GM12878 (cell line): ENCODE data around the gene ENGASE. TPM values are rescaled to one million over a fixed set of nuclear protein-coding genes. Genes with fewer than 3 reads are reported as not detected.

Source experiments
- ATAC-seq: fragments of 200-7000 bp; cut with Tn5 transposase; 3 replicates; pipeline ENCODE4 v1.9.1; 2020; ENCODE audit warnings: mild to moderate bottlenecking, moderate library complexity
- BruUV-seq: library from RNA; stranded (reverse); fragments of 400-500 nt; replicated peaks from 2 replicates; lab custom pipeline; 2021; lab: Mats Ljungman, UMichigan
- CTCF ChIA-PET: fragments of 300-600 bp; sonication (Branson Sonifier 250); formaldehyde crosslinking; extraction: SDS; loops from one replicate; lab custom pipeline; 2021; ENCODE audit warnings: inconsistent platforms; lab: Yijun Ruan, JAX
- POLR2A ChIA-PET: fragments of 350-600 bp; formaldehyde crosslinking; extraction: SDS; loops from one replicate; lab custom pipeline; 2021; ENCODE audit warnings: inconsistent platforms; lab: Charles Lee
- RAD21 ChIA-PET: fragments of 300-600 bp; sonication (Branson Sonifier 250); formaldehyde crosslinking; loops from one replicate; lab custom pipeline; 2023; ENCODE audit warnings: antibody characterized with exemption; ENCODE audit not compliant: unreplicated experiment; lab: Charles Lee
- SMC1A ChIA-PET: fragments of 300-600 bp; sonication (Branson Sonifier 250); formaldehyde crosslinking; loops from one replicate; lab custom pipeline; 2023; ENCODE audit not compliant: unreplicated experiment, uncharacterized antibody; lab: Charles Lee
- DNase-seq: peaks from one replicate; pipeline ENCODE4 v3.0.0-alpha.2; 2011; ENCODE audit warnings: low read depth, low spot score
- FAIRE-seq: peaks from 3 replicates; lab custom pipeline; 2011; peaks lifted over from hg19 to GRCh38; lab: Jason Lieb, UNC
- H2AFZ ChIP-seq: 2 replicates; pipeline ENCODE4 v1.6.0; 2011; ENCODE audit warnings: low read depth, low read length, control low read depth; ENCODE audit not compliant: control insufficient read depth
- H3K27ac ChIP-seq: 2 replicates; pipeline ENCODE4 v1.5.1; 2011; ENCODE audit warnings: control low read depth; ENCODE audit not compliant: control insufficient read depth, insufficient read depth
- H3K27me3 ChIP-seq, 2 experiments: replicated peaks in 1 of 2; 2 replicates each; pipeline versions ENCODE4 v1.6.0 to v1.6.1; 2011; ENCODE audit warnings: low read length in 1 of 2; ENCODE audit not compliant: control insufficient read depth in 2 of 2, insufficient read depth in 2 of 2
- H3K36me3 ChIP-seq, 2 experiments: 2 replicates each; pipeline ENCODE4 v1.5.1; 2011; ENCODE audit warnings: low read length in 1 of 2; ENCODE audit not compliant: control insufficient read depth in 2 of 2, insufficient read depth in 2 of 2
- H3K4me1 ChIP-seq: 2 replicates; pipeline ENCODE4 v1.6.1; 2011; ENCODE audit warnings: mild to moderate bottlenecking, low read length, moderate library complexity, mixed read lengths; ENCODE audit not compliant: control insufficient read depth, insufficient read depth
- H3K4me2 ChIP-seq: 2 replicates; pipeline ENCODE4 v1.6.0; 2011; ENCODE audit warnings: control low read depth; ENCODE audit not compliant: control insufficient read depth, insufficient read depth
- H3K4me3 ChIP-seq: fragments of 200-600 bp; sonication (generic); 2 replicates; pipeline ENCODE4 v1.5.1; 2016
- H3K79me2 ChIP-seq: 2 replicates; pipeline ENCODE4 v1.6.0; 2011; ENCODE audit warnings: low read length; ENCODE audit not compliant: control insufficient read depth, insufficient read depth
- H3K9ac ChIP-seq: 2 replicates; pipeline ENCODE4 v1.8.0; 2011; ENCODE audit warnings: low read length, control low read depth, mixed read lengths; ENCODE audit not compliant: control insufficient read depth, insufficient read depth
- H3K9me3 ChIP-seq: replicated peaks from 3 replicates; pipeline ENCODE4 v1.5.1; 2011; ENCODE audit warnings: mild to moderate bottlenecking, low read length; ENCODE audit not compliant: control insufficient read depth, insufficient read depth
- H4K20me1 ChIP-seq: 2 replicates; pipeline ENCODE4 v1.6.0; 2011; ENCODE audit not compliant: control insufficient read depth, insufficient read depth
- IRF5 ChIP-seq: fragments of 450-650 bp; IDR thresholded peaks from 2 replicates; pipeline ENCODE4 v1.6.1; 2017; ENCODE audit warnings: borderline replicate concordance
- KLF5 ChIP-seq: fragments of 450-650 bp; IDR thresholded peaks from 2 replicates; pipeline ENCODE4 v1.6.1; 2014; ENCODE audit warnings: mild to moderate bottlenecking; ENCODE audit not compliant: partially characterized antibody
- NFYB ChIP-seq: IDR thresholded peaks from 2 replicates; pipeline ENCODE4 v1.6.1; 2011; ENCODE audit warnings: low read depth, mild to moderate bottlenecking, low read length, improper control_type of control experiment, moderate library complexity; ENCODE audit not compliant: insufficient read depth
- RUNX3 ChIP-seq: IDR thresholded peaks from 2 replicates; pipeline ENCODE4 v1.6.1; 2012; ENCODE audit warnings: low read length, inconsistent platforms
- SMAD1 ChIP-seq: fragments of 450-650 bp; IDR thresholded peaks from 2 replicates; pipeline ENCODE4 v1.6.1; 2018; ENCODE audit warnings: mild to moderate bottlenecking, low read depth; ENCODE audit not compliant: partially characterized antibody
- SMAD5 ChIP-seq: IDR thresholded peaks from 2 replicates; pipeline ENCODE4 v1.6.1; 2016; ENCODE audit warnings: antibody characterized with exemption, low read depth
- STAT3 ChIP-seq: IDR thresholded peaks from 2 replicates; pipeline ENCODE4 v1.6.1; 2011; ENCODE audit warnings: low read depth, low read length, improper control_type of control experiment
- TAF1 ChIP-seq: IDR thresholded peaks from 2 replicates; pipeline ENCODE4 v1.6.1; 2011; ENCODE audit warnings: mild to moderate bottlenecking, low read depth, low read length, borderline replicate concordance
- WGBS: methylation state at CpG from one replicate; pipeline ENCODE4 v1.1.6; 2016; ENCODE audit warnings: low lambda C conversion rate; ENCODE audit not compliant: insufficient replicate concordance, insufficient coverage; ENCODE audit errors: missing lambda C conversion rate; 5-methylcytosine and 5-hydroxymethylcytosine counted together
- in situ Hi-C: fragments of 300-500 bp; cut with MboI; formaldehyde crosslinking; loops from 9 replicates; pipeline ENCODE4 v1.14.3; 2018; ENCODE audit warnings: mixed read lengths
- intact Hi-C: fragments of 100-400 bp; cut with micrococcal nuclease; formaldehyde crosslinking; loops from one replicate; pipeline ENCODE4 v1.14.2; 2022; ENCODE audit not compliant: unreplicated experiment
- polyA plus RNA-seq, 11 experiments: library from polyadenylated mRNA; depleted of rRNA in 4 of 11; unstranded in 6 of 11; stranded (reverse) in 5 of 11; fragments of >200 nt; fragmentation: Nextera tagmentation in 4 of 11; fragmentation: Illumina TruSeq in 1 of 11; extraction: Ambion mirVana in 4 of 11; extraction: Trizol in 1 of 11; gene quantifications; 1 replicate in 1 of 11; 2 replicates in 10 of 11; pipeline versions ENCODE4 v1.2.1 to v1.2.3, GENCODE V29; 2011 to 2016; ENCODE audit warnings: inconsistent platforms in 2 of 11, missing spikeins in 2 of 11, low read depth in 1 of 11
- total RNA-seq, 4 experiments: library from RNA; depleted of rRNA in 3 of 4; stranded (reverse); fragments of >200 nt in 3 of 4; fragmentation: Illumina TruSeq in 1 of 4; extraction: Trizol in 1 of 4; gene quantifications; 2 replicates each; pipeline versions ENCODE4 v1.2.1 to v1.2.3, GENCODE V29; 2013 to 2021
- TF ChIP-seq, protein P1 (sequence below): IDR thresholded peaks from 2 replicates; pipeline ENCODE4 v1.6.1; 2012; ENCODE audit warnings: low read depth, low read length, improper control_type of control experiment

Gene ENGASE
- total and polyA plus RNA-seq, 10 of the 15 experiments (the other 5 are each of a cell fraction or from before 2014, with no cell fraction given), result 0.18 to 28.9 (median 10.5) TPM

DNA sequence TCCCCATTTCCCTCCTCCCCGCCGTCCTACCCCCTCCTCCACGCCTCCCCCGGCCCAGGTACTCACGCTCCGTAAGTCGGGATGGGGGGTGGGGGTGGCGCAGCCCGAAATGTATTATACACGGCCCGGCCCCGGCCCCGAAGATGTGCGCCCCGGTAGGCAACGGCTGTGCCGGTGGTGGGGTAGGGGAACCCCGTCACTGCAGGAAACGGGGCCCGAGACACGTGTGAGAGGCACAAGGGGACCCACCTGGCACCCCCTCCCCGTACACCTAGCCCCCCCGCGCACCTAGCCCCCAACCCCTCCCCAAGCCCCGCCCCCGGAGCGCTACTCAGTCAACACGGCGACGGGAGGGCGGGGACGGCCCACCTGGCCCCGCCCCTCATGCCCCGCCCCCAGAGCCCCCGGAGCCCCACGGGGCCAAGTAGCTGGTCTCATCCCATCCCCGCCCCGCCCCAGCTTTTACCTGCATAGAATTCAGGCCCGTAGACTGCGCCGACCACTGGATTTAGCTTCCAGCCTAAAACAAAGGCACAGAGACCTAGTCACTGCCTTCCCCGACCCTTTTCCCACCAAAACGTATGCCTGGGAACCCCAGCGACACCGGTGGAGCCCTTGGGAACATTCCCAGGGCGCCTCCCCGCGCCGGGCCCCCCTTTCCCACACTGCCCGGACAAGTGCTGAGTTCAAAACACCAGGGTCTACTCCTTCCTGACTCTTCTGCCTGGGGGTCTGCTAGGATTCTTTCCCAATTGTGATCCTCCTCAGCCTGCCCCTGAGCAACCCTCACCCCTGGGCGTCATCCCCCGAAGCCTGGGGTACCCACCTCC, 22.8 kb downstream of the ENGASE start:
- Histone ChIP-seq H4K20me1 (no peaks in the 10 kb centered on the region), H3K79me2 (no peaks in the 10 kb centered on the region), H3K9me3 (no peaks in the 10 kb centered on the region), H3K4me1 (no peaks in the 10 kb centered on the region), H3K27me3 (no peaks in the 10 kb centered on the region; a peak in 3 of 4 replicates), H3K36me3 (no peaks in the 10 kb centered on the region), H3K27ac (no peak overlapping the region), H3K4me3 (no peak overlapping the region), H3K4me2 (no peak overlapping the region), H3K9ac (no peak overlapping the region), H2AFZ (no peak overlapping the region)
- in situ Hi-C loops, result no loop called here
- BruUV-seq, result no TSS peak
- DNase-seq, result no peak
- intact Hi-C loops, result no loop called here
- 23% methylated on average over 14 of the region's 52 CpGs for WGBS
- POLR2A ChIA-PET, result no interaction called here
- no peak for ATAC-seq
- CTCF ChIA-PET, result no interaction called here
- SMC1A ChIA-PET, result no interaction called here
- FAIRE-seq, result no peak
- RAD21 ChIA-PET, result no interaction called here
- no peak for TF ChIP-seq SMAD5
- no peak for TF ChIP-seq RUNX3
- TF ChIP-seq STAT3, result no peak
- no peak for TF ChIP-seq NFYB
- TF ChIP-seq SMAD1, result no peak
- TF ChIP-seq, protein P1, sequence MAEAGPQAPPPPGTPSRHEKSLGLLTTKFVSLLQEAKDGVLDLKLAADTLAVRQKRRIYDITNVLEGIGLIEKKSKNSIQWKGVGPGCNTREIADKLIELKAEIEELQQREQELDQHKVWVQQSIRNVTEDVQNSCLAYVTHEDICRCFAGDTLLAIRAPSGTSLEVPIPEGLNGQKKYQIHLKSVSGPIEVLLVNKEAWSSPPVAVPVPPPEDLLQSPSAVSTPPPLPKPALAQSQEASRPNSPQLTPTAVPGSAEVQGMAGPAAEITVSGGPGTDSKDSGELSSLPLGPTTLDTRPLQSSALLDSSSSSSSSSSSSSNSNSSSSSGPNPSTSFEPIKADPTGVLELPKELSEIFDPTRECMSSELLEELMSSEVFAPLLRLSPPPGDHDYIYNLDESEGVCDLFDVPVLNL, result no peak
- TF ChIP-seq KLF5, result no peak
- no peak for TF ChIP-seq IRF5
- no peak for TF ChIP-seq TAF1
